Left lung (tissue), 10 donors: ENCODE data around the gene NEURL1B. TPM values are rescaled to one million over a fixed set of nuclear protein-coding genes. Genes with fewer than 3 reads are reported as not detected.

Experiments used
- ATAC-seq: fragments of 200-7000 bp; cut with Tn5 transposase; one replicate; pipeline ENCODE4 v1.9.1; 2020; ENCODE audit warnings: moderate library complexity
- DNase-seq, 4 donors: peaks; one replicate each; pipeline ENCODE4 v3.0.0-alpha.2; 2013 to 2020
- H3K27ac ChIP-seq, 2 donors: fragments of 200-600 bp; sonication (generic) in 1 of 2; one replicate each; pipeline versions ENCODE4 v1.5.0 to v1.8.0; 2020 to 2021
- H3K27me3 ChIP-seq, 2 donors: fragments of 200-600 bp; sonication (generic) in 1 of 2; one replicate each; pipeline versions ENCODE4 v1.5.0 to v1.8.0; 2020 to 2021
- H3K36me3 ChIP-seq, 2 donors: fragments of 200-600 bp; sonication (generic) in 1 of 2; one replicate each; pipeline versions ENCODE4 v1.5.0 to v1.8.0; 2020 to 2021
- H3K4me1 ChIP-seq, 2 donors: fragments of 200-600 bp; one replicate each; pipeline ENCODE4 v1.8.0; 2021
- H3K4me3 ChIP-seq, 2 donors: fragments of 200-600 bp; sonication (generic) in 1 of 2; one replicate each; pipeline versions ENCODE4 v1.5.0 to v1.8.0; 2020 to 2021; ENCODE audit warnings: mild to moderate bottlenecking in 1 of 2
- H3K9me3 ChIP-seq, 2 donors: fragments of 200-600 bp; sonication (generic) in 1 of 2; one replicate each; pipeline versions ENCODE4 v1.5.0 to v1.8.0; 2020 to 2021
- intact Hi-C, 2 donors: fragments of 100-400 bp; cut with DNase I; formaldehyde crosslinking; loops; one replicate each; pipeline versions ENCODE4 v1.11.2 to v1.14.2; 2022
- polyA plus RNA-seq, 6 donors: library from polyadenylated mRNA; unstranded; fragments of 120-200 nt; gene quantifications; one replicate each; pipeline ENCODE4 v1.2.1, GENCODE V29; 2013; ENCODE audit not compliant: insufficient read length in 6 of 6
- total RNA-seq, 2 donors: library from RNA; stranded (reverse); fragmentation: NEBNext Ultra II Directional; extraction: Animal tissue kit (Norgen Biotek cat#: 25700); gene quantifications; one replicate each; pipeline ENCODE4 v1.2.1, GENCODE V29; 2021
- TF ChIP-seq, protein P1 (sequence below), 2 donors: fragments of 200-600 bp; sonication (generic) in 1 of 2; IDR thresholded peaks; one replicate each; pipeline versions ENCODE4 v1.5.0 to v1.8.0; 2021; ENCODE audit warnings: antibody characterized with exemption in 2 of 2
- donor health status: DM: no; HTN: yes; CAD: no.
- donor health status: DM: no; HTN: no; CAD: no.

Gene NEURL1B
- total and polyA plus RNA-seq, 8 donors, result 11.8 to 34.1 (median 29.1) TPM

DNA sequence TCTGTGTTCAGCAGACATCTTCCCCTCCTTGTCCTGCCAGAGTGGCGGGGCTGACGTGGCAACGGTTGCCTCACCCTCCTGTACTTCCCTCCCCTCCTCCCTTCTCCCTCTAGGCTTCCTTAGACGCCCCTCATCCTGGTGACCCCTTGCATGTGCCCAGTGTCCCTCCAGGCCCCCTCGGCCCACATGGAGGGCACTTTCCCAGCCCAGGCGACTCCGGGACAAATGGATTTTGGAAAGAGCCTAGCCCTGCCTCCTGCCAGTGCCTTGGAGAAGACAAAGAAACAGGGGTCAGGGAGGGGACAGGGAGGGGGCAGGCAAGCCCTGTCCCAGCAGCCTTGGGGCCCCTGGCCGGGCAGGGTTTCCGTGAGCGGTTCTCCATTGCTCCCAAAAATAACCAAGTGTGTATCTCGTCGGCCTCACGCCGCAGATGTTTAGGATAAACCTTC lies 38.3 kb upstream of the NEURL1B start:
- Histone ChIP-seq H3K27ac (peak overlapping the region in 1 of 2 donors; percentile 39), H3K4me3 (no peak overlapping the region), H3K27me3 (no peaks in the 10 kb centered on the region), H3K36me3 (no peaks in the 10 kb centered on the region), H3K4me1 (peaks cover 0 to 5% of the 10 kb centered on the region in 2 donors), H3K9me3 (peaks cover 0 to 4% of the 10 kb centered on the region in 2 donors)
- DNase-seq (peak in 1 of 4 donors; percentile 64), ATAC-seq (no peak)
- TF ChIP-seq, protein P1, sequence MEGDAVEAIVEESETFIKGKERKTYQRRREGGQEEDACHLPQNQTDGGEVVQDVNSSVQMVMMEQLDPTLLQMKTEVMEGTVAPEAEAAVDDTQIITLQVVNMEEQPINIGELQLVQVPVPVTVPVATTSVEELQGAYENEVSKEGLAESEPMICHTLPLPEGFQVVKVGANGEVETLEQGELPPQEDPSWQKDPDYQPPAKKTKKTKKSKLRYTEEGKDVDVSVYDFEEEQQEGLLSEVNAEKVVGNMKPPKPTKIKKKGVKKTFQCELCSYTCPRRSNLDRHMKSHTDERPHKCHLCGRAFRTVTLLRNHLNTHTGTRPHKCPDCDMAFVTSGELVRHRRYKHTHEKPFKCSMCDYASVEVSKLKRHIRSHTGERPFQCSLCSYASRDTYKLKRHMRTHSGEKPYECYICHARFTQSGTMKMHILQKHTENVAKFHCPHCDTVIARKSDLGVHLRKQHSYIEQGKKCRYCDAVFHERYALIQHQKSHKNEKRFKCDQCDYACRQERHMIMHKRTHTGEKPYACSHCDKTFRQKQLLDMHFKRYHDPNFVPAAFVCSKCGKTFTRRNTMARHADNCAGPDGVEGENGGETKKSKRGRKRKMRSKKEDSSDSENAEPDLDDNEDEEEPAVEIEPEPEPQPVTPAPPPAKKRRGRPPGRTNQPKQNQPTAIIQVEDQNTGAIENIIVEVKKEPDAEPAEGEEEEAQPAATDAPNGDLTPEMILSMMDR (IDR thresholded peaks at IDR 0.05), result no peak
- intact Hi-C loops, result no loop called here

DNA sequence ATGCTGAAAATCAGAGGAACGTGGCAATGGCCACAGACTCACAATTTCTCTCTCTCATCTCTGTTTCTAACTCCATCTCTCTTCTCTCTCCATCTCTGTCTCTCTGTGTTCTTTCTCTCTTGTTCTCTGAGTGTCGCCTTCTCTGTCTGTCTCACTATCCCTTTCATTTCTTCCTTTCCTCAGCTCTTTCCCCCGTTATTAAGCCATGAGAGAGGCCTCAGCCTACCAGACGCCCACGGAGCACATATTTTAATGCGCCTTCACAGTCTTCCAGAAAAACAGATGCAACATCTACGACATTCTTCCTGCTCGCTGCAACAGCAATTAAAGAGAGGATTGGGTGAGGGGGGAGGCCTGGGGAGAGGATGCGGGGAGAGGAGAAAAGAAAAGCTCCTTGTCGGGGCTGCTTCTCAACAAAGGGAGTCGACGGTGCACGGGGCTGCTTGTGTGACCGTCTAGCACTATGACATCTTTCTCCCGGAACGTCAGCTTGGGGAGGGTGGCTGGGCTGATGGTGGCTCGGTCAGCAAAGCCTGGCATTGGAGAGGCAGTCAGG lies 37.7 kb upstream of the NEURL1B start:
- H3K9me3 ChIP-seq, result peaks cover 0 to 4% of the 10 kb centered on the region in 2 donors
- intact Hi-C loops, result no loop called here
- no peak overlapping the region for H3K4me3 ChIP-seq
- ATAC-seq (no peak), DNase-seq (peak in 1 of 4 donors; percentile 44)
- no peaks in the 10 kb centered on the region for H3K27me3 ChIP-seq
- peaks cover 0 to 5% of the 10 kb centered on the region in 2 donors for H3K4me1 ChIP-seq
- no peaks in the 10 kb centered on the region for H3K36me3 ChIP-seq
- TF ChIP-seq, protein P1 (IDR thresholded peaks at IDR 0.05), result no peak
- H3K27ac ChIP-seq, result peak overlapping the region in 1 of 2 donors; percentile 39

DNA sequence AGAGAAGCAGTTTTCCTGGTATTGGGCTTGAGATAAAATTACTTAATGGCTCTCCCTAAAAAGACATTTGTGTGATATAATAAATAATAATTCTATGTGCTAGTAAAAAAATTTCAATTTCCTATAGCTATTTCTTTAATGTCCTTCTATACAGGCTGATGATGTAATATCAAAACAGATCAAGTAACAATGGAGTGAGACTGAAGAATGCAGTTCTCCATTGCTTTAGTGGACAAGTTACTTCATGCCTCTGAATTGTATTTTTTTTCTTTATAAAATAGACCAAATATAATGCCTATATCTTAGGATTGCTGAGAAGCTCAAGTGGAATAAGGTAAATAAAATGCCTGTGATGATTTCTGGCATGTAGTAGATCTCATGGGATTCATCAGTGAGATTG lies 35.6 kb upstream of the NEURL1B start:
- TF ChIP-seq, protein P1 (IDR thresholded peaks at IDR 0.05), result no peak
- Histone ChIP-seq H3K4me3 (no peak overlapping the region), H3K27ac (no peak overlapping the region), H3K9me3 (peaks cover 0 to 4% of the 10 kb centered on the region in 2 donors), H3K4me1 (peaks cover 0 to 5% of the 10 kb centered on the region in 2 donors), H3K27me3 (no peaks in the 10 kb centered on the region), H3K36me3 (no peaks in the 10 kb centered on the region)
- DNase-seq (no peak), ATAC-seq (no peak)
- intact Hi-C loops, result no loop called here

DNA sequence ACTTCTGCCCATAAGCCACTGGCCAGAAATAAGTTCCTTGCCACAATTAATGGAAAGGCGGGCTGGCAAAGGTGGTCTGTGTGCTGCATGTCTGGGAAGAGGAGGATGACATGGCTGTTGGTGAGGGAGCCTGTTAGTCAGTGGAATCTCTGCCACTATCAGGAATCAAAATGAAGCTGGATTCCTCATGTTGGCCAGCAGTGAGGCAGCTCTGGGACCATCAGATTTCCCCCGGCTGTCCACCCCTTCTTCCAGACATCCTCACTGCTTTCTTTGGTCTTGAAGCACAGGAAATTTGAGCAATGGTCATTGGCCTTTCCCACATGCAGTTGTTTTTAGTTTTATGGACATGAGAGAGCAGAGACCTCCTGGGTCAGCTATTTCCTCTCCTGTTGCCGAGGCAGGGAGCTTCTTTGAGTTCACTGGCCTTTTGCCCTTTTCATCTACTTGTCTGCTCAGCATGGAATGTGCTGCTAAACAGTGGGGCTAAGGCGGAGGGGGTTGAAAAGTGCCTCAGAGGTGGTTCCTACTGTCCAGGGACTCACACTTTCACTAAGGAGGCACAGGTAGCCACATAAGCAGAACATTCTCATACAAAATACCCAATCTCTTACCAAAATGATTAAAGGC lies 34.8 kb upstream of the NEURL1B start:
- DNase-seq (no peak), ATAC-seq (no peak)
- Histone ChIP-seq H3K4me1 (peaks cover 0 to 5% of the 10 kb centered on the region in 2 donors), H3K27ac (no peak overlapping the region), H3K27me3 (no peaks in the 10 kb centered on the region), H3K9me3 (peaks cover 0 to 4% of the 10 kb centered on the region in 2 donors), H3K4me3 (no peak overlapping the region), H3K36me3 (no peaks in the 10 kb centered on the region)
- intact Hi-C loops, result no loop called here
- TF ChIP-seq, protein P1 (IDR thresholded peaks at IDR 0.05), result no peak

DNA sequence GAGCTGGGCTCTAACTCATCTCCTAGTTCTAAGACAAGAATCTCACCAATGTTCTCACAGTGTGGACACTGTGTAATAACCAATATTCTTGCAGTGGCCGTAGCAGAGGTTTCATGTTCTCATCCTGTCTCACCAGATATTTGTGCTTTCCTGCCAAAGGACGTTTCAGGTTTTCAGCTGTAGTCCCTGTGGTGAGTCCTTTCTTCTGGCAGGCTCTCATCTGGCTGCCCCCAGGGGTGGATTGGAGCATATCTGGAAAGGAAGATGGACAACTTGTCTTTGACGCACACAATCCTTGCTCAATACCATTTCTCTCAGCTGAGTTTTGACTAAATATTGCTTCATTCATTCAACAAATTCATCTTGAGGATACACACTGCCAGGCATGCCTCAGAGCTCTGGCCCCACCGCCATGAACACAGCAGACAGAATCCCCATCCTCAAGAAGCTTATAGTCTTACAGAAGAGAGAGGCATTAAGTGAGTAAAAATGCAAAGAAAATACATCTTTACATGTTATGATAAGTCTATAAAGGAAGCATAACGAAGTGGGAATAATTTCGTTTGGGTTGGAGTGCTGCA lies 33.8 kb upstream of the NEURL1B start:
- DNase-seq, result no peak
- TF ChIP-seq, protein P1 (IDR thresholded peaks at IDR 0.05), result no peak
- Histone ChIP-seq H3K27ac (no peak overlapping the region), H3K4me3 (no peak overlapping the region), H3K27me3 (no peaks in the 10 kb centered on the region), H3K9me3 (peaks cover 0 to 4% of the 10 kb centered on the region in 2 donors), H3K36me3 (no peaks in the 10 kb centered on the region), H3K4me1 (peaks cover 0 to 5% of the 10 kb centered on the region in 2 donors)
- ATAC-seq, result no peak
- intact Hi-C loops, result no loop called here
